GM12801 (cell line): Measurements from ENCODE around the gene RNF208.

Experiments used
- TF ChIP-seq, protein P1 (sequence below): IDR thresholded peaks from one replicate; pipeline ENCODE4 v1.5.1; 2011; ENCODE audit warnings: control low read depth; ENCODE audit not compliant: insufficient read length; ENCODE audit errors: extremely low read depth

The RNF208 gene

DNA sequence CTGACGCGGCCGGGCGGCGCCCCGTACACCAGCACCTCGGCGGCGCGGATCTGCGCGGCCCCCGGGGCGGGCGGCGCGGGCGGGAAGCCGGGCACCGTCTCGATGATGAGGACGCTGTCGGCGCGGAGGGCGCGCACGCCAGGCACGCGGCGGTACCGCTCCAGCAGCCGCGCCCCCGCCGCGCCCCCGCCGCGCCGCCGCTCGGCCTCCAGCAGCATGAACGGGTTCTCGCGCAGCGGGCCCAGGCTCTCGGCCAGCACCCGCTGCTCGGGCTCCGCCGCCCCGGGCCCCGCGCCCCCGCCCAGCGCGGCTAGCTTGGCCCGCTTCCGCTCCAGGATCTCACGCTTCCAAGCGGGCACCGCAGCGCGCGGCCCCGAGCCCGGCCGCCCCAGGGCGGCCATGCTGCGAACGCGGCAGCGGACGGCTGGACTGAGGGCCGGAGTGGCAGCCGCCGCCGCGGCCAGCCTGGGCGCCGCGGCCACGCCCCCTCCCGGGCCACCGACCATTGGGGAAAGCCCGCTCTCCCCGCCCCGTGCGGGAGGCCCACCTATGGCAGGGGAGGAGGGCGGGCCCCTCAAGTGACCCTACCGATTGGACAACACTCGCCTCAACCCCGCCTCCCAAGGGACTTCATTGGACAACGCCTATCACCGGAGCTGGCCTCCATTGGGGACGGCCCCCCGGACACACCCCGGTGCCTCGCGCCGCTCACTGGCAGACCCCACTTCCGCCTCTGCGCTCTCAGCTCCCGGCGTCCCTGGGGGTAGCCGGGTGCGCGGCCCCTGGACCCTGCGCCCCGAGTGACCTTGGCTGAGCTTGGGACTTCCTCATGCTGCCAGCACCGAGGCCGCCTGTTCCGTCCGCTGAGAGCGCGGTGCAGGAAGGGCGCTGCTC, 21.5 kb downstream of the RNF208 start, which contains the start of gene TPRN:
Gene TPRN (minus strand): TSS at position 431 of the 894 bp plus-strand sequence. CDS start 30 bp downstream, at position 401.
- TF ChIP-seq, protein P1, sequence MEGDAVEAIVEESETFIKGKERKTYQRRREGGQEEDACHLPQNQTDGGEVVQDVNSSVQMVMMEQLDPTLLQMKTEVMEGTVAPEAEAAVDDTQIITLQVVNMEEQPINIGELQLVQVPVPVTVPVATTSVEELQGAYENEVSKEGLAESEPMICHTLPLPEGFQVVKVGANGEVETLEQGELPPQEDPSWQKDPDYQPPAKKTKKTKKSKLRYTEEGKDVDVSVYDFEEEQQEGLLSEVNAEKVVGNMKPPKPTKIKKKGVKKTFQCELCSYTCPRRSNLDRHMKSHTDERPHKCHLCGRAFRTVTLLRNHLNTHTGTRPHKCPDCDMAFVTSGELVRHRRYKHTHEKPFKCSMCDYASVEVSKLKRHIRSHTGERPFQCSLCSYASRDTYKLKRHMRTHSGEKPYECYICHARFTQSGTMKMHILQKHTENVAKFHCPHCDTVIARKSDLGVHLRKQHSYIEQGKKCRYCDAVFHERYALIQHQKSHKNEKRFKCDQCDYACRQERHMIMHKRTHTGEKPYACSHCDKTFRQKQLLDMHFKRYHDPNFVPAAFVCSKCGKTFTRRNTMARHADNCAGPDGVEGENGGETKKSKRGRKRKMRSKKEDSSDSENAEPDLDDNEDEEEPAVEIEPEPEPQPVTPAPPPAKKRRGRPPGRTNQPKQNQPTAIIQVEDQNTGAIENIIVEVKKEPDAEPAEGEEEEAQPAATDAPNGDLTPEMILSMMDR = no peak

- TF ChIP-seq, protein P1 = no peak
These were observed 22.5 kb downstream of the RNF208 start for GRCh38 chr9:137199411-137200121.

- TF ChIP-seq, protein P1 = no peak
These were observed 23.1 kb downstream of the RNF208 start for GRCh38 chr9:137198902-137199283.

GRCh38 chr9:137198051-137198901, 23.8 kb downstream of the RNF208 start:
- TF ChIP-seq, protein P1 = no peak

DNA sequence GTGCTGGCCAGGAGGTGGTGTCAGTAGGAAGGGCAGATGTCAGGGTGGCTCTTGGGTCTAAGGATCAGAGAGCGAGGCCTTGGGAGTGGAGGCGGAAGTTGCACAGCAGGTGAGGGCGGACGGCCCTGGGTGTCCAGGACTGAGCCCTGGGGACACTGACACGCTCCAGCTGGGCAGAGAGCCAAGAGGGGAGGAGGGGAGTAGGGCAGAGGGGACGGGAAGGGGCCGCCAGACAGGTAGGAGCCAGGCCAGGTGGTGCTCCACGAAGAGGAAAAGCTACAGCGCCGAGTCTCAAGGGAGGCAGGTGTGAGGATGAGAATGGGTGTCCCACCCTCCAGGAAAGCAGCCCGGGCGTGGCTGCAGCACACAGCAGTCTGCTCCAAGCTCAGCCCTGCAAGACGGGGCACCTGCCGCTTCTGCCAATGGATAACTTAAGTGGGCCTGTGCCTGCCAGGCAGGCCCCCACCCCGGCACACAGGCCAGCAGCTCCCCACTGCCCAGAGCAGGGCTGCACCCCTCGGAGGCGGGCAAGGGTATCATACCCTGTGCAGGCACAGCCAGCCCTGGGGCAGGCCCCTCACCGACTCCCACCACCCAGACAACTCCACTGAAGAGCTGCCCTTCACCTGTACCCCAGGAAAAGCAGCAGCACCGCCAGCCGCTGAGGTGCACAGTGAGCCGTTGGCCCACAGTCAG, 26.4 kb downstream of the RNF208 start:
- TF ChIP-seq, protein P1 = no peak

DNA sequence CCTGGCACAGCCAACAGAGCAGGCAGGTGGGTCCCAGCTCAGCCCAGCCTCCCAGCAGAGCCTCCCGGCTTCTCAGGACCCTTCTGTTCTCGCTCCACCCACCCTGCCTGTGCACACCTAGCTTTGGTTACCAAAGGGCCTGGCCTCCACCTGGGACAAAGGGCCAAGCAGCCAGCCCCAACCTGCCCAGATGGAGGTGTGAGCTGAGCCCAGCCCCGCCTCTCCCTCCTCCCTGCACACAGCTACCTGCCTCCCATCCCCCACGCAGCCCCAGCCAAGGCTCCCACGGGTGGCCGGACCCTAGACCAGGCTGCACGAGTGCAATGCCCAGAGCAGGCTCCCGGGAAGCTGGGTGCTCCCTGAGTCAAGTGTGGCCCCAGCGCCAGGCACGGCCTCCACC, 27.1 kb downstream of the RNF208 start:
- TF ChIP-seq, protein P1 = no peak
